Measurements from ENCODE around the gene HAND2. TPM values are rescaled to one million over a fixed set of nuclear protein-coding genes. Genes with fewer than 3 reads are reported as not detected.

Gene HAND2
- total RNA-seq, 1 experiment from 2014 or later, result not detected

GRCh38 chr4:173531086-173531965, 1.3 kb upstream of the HAND2 start:
- no peaks in the 10 kb centered on the region; the same call in 1 of the 2 replicates for H3K4me1 ChIP-seq (replicated peaks)
- no peak overlapping the region for H3K27ac ChIP-seq
- no peaks in the 10 kb centered on the region for H3K36me3 ChIP-seq
- no peak for DNase-seq (ENCODE audit: low read depth in 1 of 2, low spot score in 2 of 2)
- H3K4me3 ChIP-seq, result no peak overlapping the region
- peaks cover 56% of the 10 kb centered on the region for H3K27me3 ChIP-seq (replicated peaks)
- H3K9me3 ChIP-seq (replicated peaks), result no peaks in the 10 kb centered on the region

- DNase-seq (ENCODE audit: low read depth in 1 of 2, low spot score in 2 of 2), result no peak
- Histone ChIP-seq H3K36me3 (no peaks in the 10 kb centered on the region), H3K4me1 (replicated peaks) (no peaks in the 10 kb centered on the region; the same call in 1 of the 2 replicates), H3K9me3 (replicated peaks) (no peaks in the 10 kb centered on the region), H3K4me3 (no peak overlapping the region), H3K27me3 (replicated peaks) (peaks cover 52% of the 10 kb centered on the region), H3K27ac (no peak overlapping the region)
These were observed 477 bp upstream of the HAND2 start for GRCh38 chr4:173530326-173531085.

- no peak for DNase-seq (ENCODE audit: low read depth in 1 of 2, low spot score in 2 of 2)
- Histone ChIP-seq H3K4me1 (replicated peaks) (no peaks in the 10 kb centered on the region; the same call in 1 of the 2 replicates), H3K27ac (no peak overlapping the region), H3K9me3 (replicated peaks) (no peaks in the 10 kb centered on the region), H3K4me3 (no peak overlapping the region), H3K36me3 (no peaks in the 10 kb centered on the region), H3K27me3 (replicated peaks) (peaks cover 39% of the 10 kb centered on the region)
These were observed 1.4 kb downstream of the HAND2 start for GRCh38 chr4:173528378-173529321.

GRCh38 chr4:173527103-173527891, 2.7 kb downstream of the HAND2 start:
- DNase-seq (ENCODE audit: low read depth in 1 of 2, low spot score in 2 of 2), result no peak
- Histone ChIP-seq H3K4me3 (no peak overlapping the region), H3K4me1 (replicated peaks) (peaks cover 3% of the 10 kb centered on the region), H3K27ac (no peak overlapping the region), H3K9me3 (replicated peaks) (peaks cover 4% of the 10 kb centered on the region; the same call in 1 of the 2 replicates), H3K36me3 (no peaks in the 10 kb centered on the region), H3K27me3 (replicated peaks) (peaks cover 33% of the 10 kb centered on the region)

GRCh38 chr4:173526724-173527102, 3.3 kb downstream of the HAND2 start:
- H3K27me3 ChIP-seq (replicated peaks), result peaks cover 35% of the 10 kb centered on the region

GRCh38 chr4:173526027-173526482, 4.0 kb downstream of the HAND2 start:
- Histone ChIP-seq H3K4me3 (no peak overlapping the region), H3K4me1 (replicated peaks) (peaks cover 7% of the 10 kb centered on the region), H3K36me3 (no peaks in the 10 kb centered on the region), H3K27ac (no peak overlapping the region), H3K27me3 (replicated peaks) (peaks cover 31% of the 10 kb centered on the region), H3K9me3 (replicated peaks) (peaks cover 4% of the 10 kb centered on the region; the same call in 1 of the 2 replicates)
- no peak for DNase-seq (ENCODE audit: low read depth in 1 of 2, low spot score in 2 of 2)

More at GRCh38 chr4:173526724-173527102, 3.3 kb downstream of the HAND2 start:
- peaks cover 4% of the 10 kb centered on the region; the same call in 1 of the 2 replicates for H3K9me3 ChIP-seq (replicated peaks)
- no peak overlapping the region for H3K4me3 ChIP-seq
- no peak overlapping the region for H3K27ac ChIP-seq
- H3K36me3 ChIP-seq, result no peaks in the 10 kb centered on the region
- DNase-seq (ENCODE audit: low read depth in 1 of 2, low spot score in 2 of 2), result no peak
- peaks cover 7% of the 10 kb centered on the region for H3K4me1 ChIP-seq (replicated peaks)

GRCh38 chr4:173525118-173526011, 4.7 kb downstream of the HAND2 start:
- Histone ChIP-seq H3K36me3 (no peaks in the 10 kb centered on the region), H3K4me3 (no peak overlapping the region), H3K9me3 (replicated peaks) (peaks cover 4% of the 10 kb centered on the region; the same call in 1 of the 2 replicates), H3K4me1 (replicated peaks) (peaks cover 7% of the 10 kb centered on the region), H3K27ac (no peak overlapping the region), H3K27me3 (replicated peaks) (peaks cover 27% of the 10 kb centered on the region)
- no peak for DNase-seq (ENCODE audit: low read depth in 1 of 2, low spot score in 2 of 2)

- H3K27ac ChIP-seq, result no peak overlapping the region
- no peaks in the 10 kb centered on the region for H3K36me3 ChIP-seq
- peaks cover 18% of the 10 kb centered on the region for H3K27me3 ChIP-seq (replicated peaks)
- DNase-seq (ENCODE audit: low read depth in 1 of 2, low spot score in 2 of 2), result no peak
- H3K4me1 ChIP-seq (replicated peaks), result peaks cover 7% of the 10 kb centered on the region
- H3K4me3 ChIP-seq, result no peak overlapping the region
- H3K9me3 ChIP-seq (replicated peaks), result peaks cover 4% of the 10 kb centered on the region; the same call in 1 of the 2 replicates
These were observed 5.6 kb downstream of the HAND2 start for GRCh38 chr4:173524218-173525117.

GRCh38 chr4:173522951-173523395, 7.1 kb downstream of the HAND2 start:
- no peak overlapping the region for H3K4me3 ChIP-seq
- no peak overlapping the region for H3K27ac ChIP-seq
- DNase-seq (ENCODE audit: low read depth in 1 of 2, low spot score in 2 of 2), result no peak
- peaks cover 14% of the 10 kb centered on the region for H3K27me3 ChIP-seq (replicated peaks)
- H3K9me3 ChIP-seq (replicated peaks), result peaks cover 4% of the 10 kb centered on the region; the same call in 1 of the 2 replicates
- H3K4me1 ChIP-seq (replicated peaks), result peaks cover 7% of the 10 kb centered on the region
- no peaks in the 10 kb centered on the region for H3K36me3 ChIP-seq

- peak overlapping the region; percentile 6; the same call in 1 of the 2 replicates for H3K4me3 ChIP-seq
- H3K9me3 ChIP-seq (replicated peaks), result peaks cover 4% of the 10 kb centered on the region; the same call in 1 of the 2 replicates
- H3K4me1 ChIP-seq (replicated peaks), result peaks cover 7% of the 10 kb centered on the region
- peak in 1 of 2 experiments; percentile 24 for DNase-seq (ENCODE audit: low read depth in 1 of 2, low spot score in 2 of 2)
- peaks cover 14% of the 10 kb centered on the region for H3K27me3 ChIP-seq (replicated peaks)
- H3K27ac ChIP-seq, result no peak overlapping the region
- H3K36me3 ChIP-seq, result no peaks in the 10 kb centered on the region
These were observed 7.7 kb downstream of the HAND2 start for GRCh38 chr4:173522160-173522950.

Data from SJSA1 (cell line).